HEK293T (cell line): ENCODE results near the gene LENG8.
"Not testable (repeated sequence)": the region's sequence is repeated elsewhere in the genome, so short reads cannot be mapped to it uniquely, and the experiment has no call there.

Source experiments
- CTCF ChIA-PET: fragments of 350-600 bp; formaldehyde crosslinking; extraction: SDS; loops from one replicate; lab custom pipeline; 2021; ENCODE audit warnings: antibody characterized with exemption, inconsistent platforms; lab: Yijun Ruan, JAX
- POLR2A ChIA-PET: fragments of 350-600 bp; formaldehyde crosslinking; extraction: SDS; loops from one replicate; lab custom pipeline; 2020; ENCODE audit warnings: antibody characterized with exemption, inconsistent platforms; lab: Yijun Ruan, JAX
- DNase-seq: peaks from one replicate; pipeline ENCODE4 v3.0.0; 2012; ENCODE audit warnings: mixed read lengths; ENCODE audit errors: extremely low spot score
- ARNT ChIP-seq: fragments of 450-650 bp; IDR thresholded peaks from 2 replicates; pipeline ENCODE4 v1.6.1; 2017; ENCODE audit warnings: mild to moderate bottlenecking
- BHLHE40 ChIP-seq: fragments of 450-650 bp; IDR thresholded peaks from 2 replicates; pipeline ENCODE4 v1.6.1; 2016; ENCODE audit warnings: mild to moderate bottlenecking, moderate library complexity, borderline replicate concordance
- ELF4 ChIP-seq: fragments of 450-650 bp; IDR thresholded peaks from 2 replicates; pipeline ENCODE4 v1.6.1; 2017; ENCODE audit warnings: antibody characterized with exemption
- FOXA1 ChIP-seq: fragments of 450-650 bp; IDR thresholded peaks from 2 replicates; pipeline ENCODE4 v1.6.1; 2016; ENCODE audit warnings: mild to moderate bottlenecking
- FOXK2 ChIP-seq: fragments of 450-650 bp; IDR thresholded peaks from 2 replicates; pipeline ENCODE4 v1.6.1; 2016; ENCODE audit warnings: mild to moderate bottlenecking
- FOXM1 ChIP-seq: fragments of 450-650 bp; IDR thresholded peaks from 2 replicates; pipeline ENCODE4 v1.6.1; 2017; ENCODE audit warnings: mild to moderate bottlenecking, borderline replicate concordance
- HDGF ChIP-seq: fragments of 450-650 bp; IDR thresholded peaks from 2 replicates; pipeline ENCODE4 v1.6.1; 2017; ENCODE audit warnings: antibody characterized with exemption, borderline replicate concordance
- L3MBTL2 ChIP-seq: fragments of 450-650 bp; conservative IDR thresholded peaks from 2 replicates; pipeline ENCODE4 v1.6.1; 2016; ENCODE audit warnings: mild to moderate bottlenecking
- LEF1 ChIP-seq: fragments of 450-650 bp; IDR thresholded peaks from 2 replicates; pipeline ENCODE4 v1.6.1; 2017; ENCODE audit warnings: mild to moderate bottlenecking, borderline replicate concordance
- NFRKB ChIP-seq: fragments of 450-650 bp; IDR thresholded peaks from 2 replicates; pipeline ENCODE4 v1.6.1; 2016; ENCODE audit warnings: mild to moderate bottlenecking, moderate library complexity
- SUZ12 ChIP-seq: fragments of 450-650 bp; IDR thresholded peaks from 2 replicates; pipeline ENCODE4 v1.6.1; 2016; ENCODE audit warnings: mild to moderate bottlenecking
- ZNF384 ChIP-seq: fragments of 450-650 bp; IDR thresholded peaks from 2 replicates; pipeline ENCODE4 v1.6.1; 2016
- TF ChIP-seq, protein P1 (sequence below): fragments of 450-650 bp; IDR thresholded peaks from 2 replicates; pipeline ENCODE4 v1.6.1; 2016

LENG8 gene

DNA sequence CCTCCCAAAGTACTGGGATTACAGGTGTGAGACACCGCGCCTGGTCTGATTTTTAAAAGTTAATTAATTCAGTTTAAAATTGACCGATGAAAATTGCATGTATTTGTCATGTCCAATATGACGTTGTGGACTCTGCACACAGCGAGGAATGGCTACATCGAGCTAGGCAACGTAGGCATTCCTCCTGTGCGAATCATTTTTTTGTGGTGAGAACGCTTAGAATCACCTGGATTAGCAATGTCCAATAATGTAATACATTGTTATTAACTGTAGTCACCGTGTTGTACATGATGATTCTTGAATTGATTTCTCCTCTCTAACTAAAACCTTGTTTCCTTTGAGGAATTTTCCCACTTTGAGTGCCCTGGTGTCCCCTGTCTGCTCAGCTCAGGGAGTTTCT lies 57.1 kb downstream of the LENG8 start:
- CTCF ChIA-PET: no interaction called here
- no peak for DNase-seq
- TF ChIP-seq L3MBTL2 (no peak), HDGF (no peak), LEF1 (no peak), FOXK2 (no peak), BHLHE40 (no peak), ELF4 (no peak)
- POLR2A ChIA-PET: no interaction called here

GRCh38 chr19:54507038-54507717 lies 58.2 kb downstream of the LENG8 start:
- CTCF ChIA-PET, POLR2A ChIA-PET, DNase-seq: not testable (repeated sequence)

- DNase-seq: no peak
- ChIA-PET CTCF (no interaction called here), POLR2A (no interaction called here)
- TF ChIP-seq NFRKB (no peak), FOXK2 (no peak), ELF4 (no peak), ARNT (no peak), HDGF (no peak), FOXM1 (no peak), ZNF384 (no peak), BHLHE40 (no peak), SUZ12 (no peak), L3MBTL2 (no peak), FOXA1 (no peak)
- TF ChIP-seq, protein P1, sequence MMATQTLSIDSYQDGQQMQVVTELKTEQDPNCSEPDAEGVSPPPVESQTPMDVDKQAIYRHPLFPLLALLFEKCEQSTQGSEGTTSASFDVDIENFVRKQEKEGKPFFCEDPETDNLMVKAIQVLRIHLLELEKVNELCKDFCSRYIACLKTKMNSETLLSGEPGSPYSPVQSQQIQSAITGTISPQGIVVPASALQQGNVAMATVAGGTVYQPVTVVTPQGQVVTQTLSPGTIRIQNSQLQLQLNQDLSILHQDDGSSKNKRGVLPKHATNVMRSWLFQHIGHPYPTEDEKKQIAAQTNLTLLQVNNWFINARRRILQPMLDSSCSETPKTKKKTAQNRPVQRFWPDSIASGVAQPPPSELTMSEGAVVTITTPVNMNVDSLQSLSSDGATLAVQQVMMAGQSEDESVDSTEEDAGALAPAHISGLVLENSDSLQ: no peak
Observed at GRCh38 chr19:54507824-54508223, 58.8 kb downstream of the LENG8 start.

- POLR2A ChIA-PET, DNase-seq, CTCF ChIA-PET: not testable (repeated sequence)
Observed at GRCh38 chr19:54508487-54508886, 59.5 kb downstream of the LENG8 start.

DNA sequence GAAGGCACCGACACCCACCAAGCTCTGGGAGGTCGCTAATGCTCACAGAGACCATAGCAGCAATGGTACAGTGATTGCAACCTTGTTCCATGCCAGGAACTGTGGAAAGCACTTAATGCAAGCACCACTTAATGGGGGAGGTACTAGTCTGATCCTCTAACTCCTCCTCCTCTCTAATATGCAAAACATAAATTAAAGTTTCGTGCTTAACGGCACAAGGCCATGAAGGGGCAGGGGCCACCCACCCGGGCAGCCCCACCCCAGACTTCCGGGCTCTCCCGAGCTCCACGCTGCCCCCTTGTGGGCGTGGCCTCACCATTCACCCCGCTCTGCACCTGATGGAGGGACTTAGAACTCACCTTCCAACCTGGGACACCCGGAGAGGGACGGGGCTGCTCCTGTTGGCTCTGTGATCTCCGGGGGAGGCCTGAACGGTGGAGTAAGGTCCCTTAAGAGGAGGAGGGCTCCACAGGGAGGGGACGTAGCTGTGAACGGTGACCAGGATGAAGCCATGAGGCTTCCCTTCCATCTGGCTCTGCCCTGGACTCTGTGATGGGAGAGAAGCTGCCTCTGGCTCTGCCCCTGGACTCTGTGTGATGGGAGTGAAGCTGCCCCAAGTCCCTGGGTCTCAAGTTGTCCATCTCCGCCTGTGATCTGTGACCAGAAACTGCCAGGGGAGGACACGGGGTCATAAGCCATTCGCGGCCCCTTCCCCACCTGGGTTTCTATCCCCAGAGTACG lies 60.4 kb downstream of the LENG8 start:
- POLR2A ChIA-PET, DNase-seq, CTCF ChIA-PET: not testable (repeated sequence)
